Inflammatory macrophage (primary cell): ENCODE results near the gene CDC27.
"Not testable (repeated sequence)": the region's sequence is repeated elsewhere in the genome, so short reads cannot be mapped to it uniquely, and the experiment has no call there.

ENCODE experiments used
- DNase-seq, 2 donors: peaks; one replicate each; pipeline ENCODE4 v3.0.0-alpha.2; 2020 to 2022

Gene CDC27

DNA sequence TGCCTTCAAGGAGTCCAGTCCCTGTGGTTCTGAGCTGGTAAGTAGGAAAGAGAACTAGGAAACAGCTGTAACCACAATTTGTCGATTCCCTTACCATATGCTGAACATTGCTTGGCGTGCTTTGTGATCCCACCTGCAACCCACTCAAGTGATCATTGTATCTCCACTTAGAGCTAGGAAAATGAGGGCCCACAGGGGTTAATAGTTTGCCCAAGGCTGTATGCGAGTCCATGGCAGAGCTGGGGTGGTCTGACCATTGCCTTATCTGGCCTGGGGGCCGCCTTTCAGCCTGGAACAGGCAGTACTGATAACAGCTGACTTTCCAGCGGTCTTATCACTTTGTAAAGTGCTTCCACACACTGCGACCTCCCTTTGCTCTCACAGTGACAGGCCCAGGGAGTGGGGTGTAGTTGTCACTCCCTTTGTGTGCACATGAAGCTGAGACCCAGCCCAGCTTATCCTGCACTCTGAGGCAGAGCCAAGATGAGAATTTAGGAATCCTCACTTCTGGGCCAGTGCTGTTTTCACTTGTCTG, 29.9 kb upstream of the CDC27 start:
- DNase-seq: no peak

DNA sequence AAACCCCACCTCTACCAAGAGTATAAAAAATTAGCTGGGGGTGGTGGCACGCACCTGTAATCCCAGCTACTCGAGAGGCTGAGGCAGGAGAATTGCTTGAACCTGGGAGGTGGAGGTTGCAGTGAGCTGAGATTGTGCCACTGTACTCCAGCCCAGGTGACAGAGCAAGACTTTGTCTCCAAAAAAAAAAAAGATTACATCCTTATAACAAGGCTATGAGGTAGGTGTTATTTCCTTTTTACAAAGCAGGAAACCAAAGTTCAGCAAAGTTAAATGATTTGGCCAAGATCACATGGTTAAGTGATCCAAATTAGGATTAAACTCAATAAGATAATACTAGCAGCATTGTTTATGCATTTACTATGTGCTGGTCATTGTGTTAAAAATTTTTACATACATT, 28.2 kb upstream of the CDC27 start:
- not testable (repeated sequence) for DNase-seq

DNA sequence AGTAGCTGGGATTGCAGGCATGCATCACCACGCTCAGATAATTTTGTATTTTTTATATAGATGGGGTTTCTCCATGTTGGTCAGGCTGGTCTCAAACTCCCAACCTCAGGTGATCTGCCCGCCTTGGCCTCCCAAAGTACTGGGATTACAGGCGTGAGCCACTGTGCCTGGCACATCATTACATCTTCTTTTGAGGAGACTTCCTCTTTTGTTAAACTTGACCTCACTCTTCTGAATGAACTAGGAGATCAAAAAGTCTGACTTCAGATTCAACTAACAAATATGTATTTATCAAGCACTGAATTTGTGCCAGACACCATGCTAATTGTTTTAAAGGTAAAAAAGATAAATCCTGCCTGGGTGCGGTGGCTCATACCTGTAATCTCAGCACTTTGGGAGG, 27.7 kb upstream of the CDC27 start:
- DNase-seq: not testable (repeated sequence)

DNA sequence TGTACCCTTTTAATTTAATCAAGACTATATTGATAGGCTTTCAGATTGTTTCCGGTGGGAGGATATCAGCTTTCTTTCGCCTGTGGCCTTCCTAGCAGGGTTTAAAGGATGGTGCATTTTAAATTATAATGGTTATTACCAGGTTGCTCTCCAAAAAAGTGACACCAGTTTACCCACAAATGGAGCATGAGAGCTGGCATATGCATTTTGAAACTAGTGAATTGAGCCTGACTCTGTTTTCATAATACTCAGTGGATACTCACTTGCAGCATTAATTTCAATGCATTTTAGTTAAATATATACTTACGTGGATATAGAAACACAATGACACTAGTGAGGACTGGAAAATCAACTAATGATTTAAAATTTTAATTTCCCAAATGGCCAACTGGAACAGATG, 25.8 kb upstream of the CDC27 start:
- DNase-seq: no peak

DNA sequence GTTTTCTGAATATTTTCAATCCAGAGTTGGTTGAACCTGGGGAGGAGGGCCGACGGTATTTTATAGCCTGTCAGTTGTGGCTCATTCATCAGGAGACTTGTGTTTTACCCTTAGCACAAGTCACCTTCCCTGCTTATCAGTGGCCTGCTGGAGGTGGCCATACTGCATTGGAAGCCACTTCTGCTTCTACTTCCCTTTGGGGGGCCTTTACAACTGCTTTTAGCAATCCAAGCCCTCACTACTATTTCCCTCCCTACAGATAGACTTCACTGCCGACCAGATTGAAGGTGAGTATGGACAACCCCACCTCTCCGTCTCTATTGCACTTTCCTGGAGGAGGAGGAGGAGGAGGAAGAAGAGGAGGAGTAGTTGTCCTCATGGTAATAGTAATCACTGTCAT, 24.4 kb upstream of the CDC27 start:
- DNase-seq: no peak

DNA sequence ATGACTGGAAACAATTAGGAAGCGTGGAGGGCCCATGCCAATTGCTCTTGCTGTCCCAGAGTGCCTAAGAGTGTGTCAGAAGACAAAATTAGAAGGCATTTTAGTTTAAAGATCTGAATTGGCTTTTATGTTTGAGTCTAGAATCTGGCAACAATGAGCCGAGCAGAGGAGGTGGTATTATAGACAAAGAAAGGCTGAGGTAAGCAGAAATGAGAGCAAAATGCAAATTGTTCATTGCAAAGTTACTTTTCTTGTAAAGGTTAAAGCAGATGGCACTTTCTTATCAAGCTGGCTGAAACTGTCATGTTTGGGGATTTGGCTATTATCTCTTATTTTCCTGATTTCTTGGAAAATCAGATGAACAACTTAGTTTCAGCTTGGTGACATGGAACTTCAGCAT, 23.4 kb upstream of the CDC27 start:
- DNase-seq: no peak

DNA sequence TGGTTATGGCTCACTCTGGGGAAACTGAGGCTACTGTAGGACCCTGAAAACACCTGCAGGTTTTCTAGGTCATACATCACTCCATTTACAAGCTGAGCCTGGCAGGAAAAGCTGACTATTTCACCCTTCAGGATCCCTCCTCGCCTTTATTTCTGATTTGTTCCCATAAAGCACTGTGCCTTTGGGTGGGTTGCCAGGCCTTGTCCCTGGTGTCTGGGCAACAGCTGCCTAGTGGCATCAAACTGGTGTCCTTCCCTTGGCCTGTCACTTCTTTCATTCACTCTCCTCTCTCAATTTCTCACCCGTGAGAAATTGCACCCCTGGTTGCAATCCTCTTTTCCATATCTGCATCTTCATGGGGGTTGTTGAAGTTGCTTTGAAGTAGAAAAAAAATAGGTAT, 21.7 kb upstream of the CDC27 start:
- no peak for DNase-seq

DNA sequence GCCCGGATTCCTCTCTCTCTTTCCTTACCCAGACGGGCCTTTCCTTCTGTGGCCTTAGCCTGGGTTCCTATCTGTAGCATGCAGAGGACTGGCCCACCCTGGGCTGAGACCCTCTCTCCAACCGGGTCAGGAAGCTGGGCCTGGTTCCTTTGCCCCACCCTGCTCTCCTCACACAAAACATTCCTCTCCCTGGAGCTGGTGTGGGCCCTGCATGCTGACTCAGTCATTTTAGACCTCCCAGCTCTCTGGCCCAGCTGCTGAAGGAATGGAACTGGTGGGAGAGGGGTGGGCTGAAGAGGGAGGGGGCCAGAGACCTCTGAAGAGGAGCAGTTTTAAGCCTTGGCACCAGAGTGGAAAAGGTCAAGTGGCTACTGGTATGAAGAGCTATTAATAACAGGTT, 21.0 kb upstream of the CDC27 start:
- no peak for DNase-seq

DNA sequence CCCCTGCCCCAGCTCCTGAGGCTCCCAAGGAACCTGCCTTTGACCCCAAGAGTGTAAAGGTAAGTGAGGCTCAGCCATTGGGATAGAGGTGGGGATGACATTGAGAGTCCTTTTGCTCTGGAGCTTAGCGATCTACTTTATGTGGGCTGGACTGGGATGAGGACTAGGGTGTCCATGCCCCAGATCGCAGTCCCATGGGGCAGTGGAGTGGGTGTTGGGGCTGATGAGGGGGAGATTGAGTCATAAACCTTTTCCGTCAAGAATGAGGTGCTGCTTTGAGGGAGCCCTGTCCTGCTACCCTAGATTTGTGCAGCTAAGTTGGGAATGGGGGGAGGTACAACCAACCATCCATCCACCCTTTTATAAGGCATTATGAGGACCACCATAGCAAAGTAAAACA, 20.4 kb upstream of the CDC27 start:
- no peak for DNase-seq

DNA sequence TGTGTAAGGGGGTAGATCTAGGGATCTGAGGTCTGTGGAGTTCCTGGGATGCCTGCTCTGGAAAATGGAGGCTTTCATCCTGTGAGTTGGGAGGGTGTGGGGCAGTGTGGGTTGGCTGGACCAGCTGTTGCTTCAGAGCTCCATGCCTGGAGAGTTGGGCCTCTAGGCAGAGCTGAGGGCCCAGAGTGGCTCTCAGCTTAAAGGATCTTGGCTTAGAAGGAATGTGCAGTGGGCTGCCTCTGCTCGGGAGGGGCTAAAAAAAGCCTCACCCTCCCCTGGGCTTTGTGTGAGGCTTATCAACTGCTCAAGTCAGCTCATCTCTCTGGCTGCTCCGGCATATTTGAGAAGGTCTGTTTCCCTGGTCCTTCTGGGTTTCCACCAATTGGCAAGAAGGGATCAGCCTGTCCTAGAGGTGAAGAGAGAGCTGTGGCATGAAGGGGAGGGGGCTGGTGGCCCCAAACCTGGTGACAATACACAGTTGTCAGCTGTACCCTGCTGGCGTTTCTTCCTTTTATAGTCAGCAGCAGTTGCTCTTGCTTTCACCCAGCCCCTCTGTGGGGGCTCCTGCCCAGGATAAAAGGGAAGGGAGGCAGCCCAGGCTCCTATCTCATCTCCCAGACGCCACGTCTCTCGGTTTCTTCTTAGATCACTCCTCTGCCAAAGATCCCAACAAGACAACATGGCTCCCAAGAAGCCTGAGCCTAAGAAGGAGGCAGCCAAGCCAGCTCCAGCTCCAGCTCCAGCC, 19.8 kb upstream of the CDC27 start, which contains the start of gene MYL4:
TSS of gene MYL4 (plus strand) at position 605 of the 745 bp plus-strand sequence. CDS start at position 680, 75 bp downstream.
- DNase-seq: no peak

DNA sequence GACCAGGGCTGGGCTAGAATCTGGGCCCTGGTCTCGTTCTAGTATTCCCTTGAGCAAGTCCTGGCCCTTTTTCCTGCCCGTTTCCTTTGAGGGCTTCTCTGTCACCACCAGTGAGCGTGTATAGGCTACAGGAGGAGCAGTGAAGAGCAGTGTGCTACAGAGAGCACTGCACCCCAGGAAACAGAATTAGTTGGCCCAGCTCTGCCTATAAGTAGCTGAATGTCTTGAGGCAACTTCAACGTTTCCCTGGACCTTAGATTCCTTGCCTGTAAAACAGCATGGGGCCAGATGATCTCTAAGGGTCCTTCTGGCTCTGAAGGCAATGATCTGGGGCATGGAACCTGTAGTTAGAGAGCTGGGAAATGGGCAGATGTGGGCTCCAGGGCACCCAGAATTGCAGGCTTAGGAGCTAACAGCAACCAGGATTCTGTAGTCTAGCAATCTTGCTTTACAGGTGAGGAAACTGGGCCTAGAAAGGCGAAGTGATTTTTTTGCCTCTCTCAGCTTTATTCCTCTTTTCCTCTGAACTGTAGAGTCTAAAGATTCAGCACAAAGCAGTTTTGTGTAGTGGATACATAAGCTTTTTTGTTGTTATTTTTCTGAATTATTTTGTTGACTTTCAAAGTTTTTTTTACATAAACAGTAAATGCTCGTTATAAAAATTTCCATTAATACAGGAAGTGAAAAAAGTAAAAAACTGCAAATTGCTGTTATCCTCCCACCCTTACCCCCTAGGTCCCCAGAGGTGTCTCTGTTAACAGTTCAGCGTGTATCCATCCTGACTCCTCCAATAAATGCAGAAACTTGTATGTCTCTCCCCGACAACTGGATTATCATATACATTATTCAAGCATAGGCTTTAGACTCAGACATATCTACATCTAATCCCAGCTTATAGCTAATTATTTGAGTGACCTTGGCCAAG, 18.3 kb upstream of the CDC27 start:
- no peak for DNase-seq

DNA sequence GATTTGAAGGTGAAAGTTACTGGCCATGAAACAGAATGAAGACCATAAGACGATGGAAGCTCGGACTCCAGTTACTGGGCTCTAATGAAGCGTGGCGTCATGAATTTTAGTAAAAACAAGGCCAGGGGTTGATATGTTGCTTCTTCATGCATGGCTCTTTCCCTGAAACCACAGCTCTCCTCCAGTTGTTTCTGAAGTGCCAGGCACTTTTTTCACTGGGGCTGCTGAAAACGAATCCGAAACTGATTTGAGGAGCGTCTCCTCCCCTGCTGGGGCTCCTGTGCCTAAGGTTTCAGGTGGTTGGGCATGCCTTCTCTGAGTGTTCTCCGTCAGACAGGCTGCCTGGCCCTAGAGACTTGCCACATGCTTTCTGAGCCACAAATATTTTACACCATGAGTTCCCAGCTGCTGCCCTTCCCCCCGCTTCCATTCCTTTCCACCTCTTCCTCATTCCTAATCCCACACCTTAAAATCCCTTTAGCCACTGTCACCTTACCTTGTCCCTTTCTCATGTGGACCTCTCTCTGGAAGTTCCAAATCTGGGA, 16.4 kb upstream of the CDC27 start:
- DNase-seq: no peak

DNA sequence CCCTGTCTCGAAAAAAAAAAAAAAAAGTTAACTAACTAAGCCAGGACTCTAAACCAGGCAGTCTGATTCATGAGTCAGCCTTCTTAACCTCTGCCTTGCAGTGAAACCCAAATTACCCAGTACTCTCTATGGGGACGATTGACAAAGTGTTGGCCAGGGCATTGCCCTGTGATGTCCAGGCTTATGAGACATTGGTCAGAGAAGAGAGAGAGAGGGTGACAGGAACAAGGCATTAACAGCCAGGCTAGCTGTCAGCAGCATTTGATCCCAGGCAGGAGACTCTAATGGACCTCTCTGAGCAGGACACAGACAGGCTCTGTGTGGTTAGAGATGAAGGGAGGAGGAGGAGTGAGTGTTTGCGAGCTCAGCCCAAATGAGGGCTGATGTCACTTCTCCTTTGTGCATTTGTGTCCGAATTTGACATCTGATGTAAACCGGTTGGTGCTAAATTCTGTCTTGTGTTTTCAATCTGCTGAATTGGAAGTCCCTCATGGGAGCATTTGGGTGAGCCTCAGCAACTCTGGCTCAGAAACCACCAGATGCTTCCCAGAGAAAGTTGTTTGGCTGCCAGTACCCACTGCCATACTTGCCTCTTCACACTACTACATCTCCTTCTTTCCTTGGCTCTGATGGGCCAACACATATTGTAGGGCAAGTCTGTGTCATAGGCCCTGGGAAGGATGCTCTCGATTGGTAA, 15.8 kb upstream of the CDC27 start:
- DNase-seq: peak; percentile 61 to 77

DNA sequence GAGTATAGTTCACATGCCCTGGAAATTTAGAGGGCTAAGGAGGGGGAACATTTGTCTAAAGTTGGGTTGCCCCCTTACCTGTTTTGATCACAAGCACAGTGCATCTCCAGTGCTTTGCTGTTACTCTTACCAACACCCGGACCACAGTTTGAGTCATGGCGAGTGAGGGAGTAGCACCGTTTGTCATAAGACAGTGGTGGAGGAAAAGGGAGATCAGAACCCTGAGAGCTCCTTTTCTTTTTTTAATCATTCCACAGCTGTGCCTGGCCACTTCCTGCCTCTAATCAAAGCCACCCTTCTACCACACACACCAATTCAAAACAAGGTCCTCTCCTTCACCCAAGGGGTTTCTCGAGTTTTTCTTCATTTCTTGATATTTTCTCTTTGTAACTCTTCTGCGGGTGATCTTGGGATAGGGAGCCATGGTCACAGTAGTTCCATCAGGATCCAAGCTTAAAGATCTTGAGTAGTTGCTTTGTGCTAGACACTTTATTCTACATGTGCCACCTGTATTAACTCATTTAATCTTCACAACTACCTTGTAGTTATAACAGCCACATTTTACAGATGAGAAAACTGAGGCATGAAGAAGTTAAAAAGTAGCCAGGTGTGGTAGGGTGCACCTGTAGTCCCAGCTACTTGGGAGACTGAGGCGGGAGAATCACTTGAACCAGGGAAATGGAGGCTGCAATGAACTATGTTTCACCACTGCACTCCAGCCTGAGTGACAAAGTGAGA, 15.1 kb upstream of the CDC27 start:
- DNase-seq: no peak

DNA sequence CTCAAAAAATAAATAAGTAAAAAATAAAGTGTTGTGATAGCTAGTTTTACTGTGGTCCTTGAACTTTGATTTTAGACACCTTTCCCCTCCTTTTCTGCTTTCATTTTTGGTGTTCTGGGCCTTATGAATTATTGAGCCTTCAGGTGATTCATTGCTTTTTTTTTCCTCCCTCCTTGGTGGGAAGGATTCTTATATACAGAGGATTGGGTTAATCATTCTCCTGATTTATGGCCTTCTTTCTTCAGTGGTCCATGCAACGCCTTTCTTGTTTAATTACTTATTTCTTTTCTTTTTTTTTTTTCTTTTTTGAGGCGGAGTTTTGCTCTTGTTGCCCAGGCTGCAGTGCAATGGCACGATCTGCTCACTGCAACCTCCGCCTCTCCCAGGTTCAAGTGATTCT, 12.1 kb upstream of the CDC27 start:
- DNase-seq: no peak

DNA sequence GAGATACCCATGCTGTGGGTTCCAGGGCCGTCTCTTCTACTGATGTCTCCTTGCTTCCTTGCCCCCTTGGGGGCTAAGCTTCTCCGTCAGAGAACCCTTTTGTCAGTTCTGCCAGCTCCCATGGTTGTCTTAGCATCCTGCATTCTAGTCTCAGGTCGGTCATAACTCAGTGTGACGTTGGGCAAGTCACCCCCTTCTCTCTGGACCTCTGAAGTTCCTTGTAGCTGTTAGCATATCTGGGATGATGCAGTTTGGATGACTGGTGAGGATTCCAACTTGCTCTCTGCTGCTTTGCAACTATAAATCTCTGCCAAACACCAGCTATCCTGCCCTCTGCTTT, 11.2 kb upstream of the CDC27 start:
- peak in 1 of 2 donors; percentile 44 for DNase-seq

DNA sequence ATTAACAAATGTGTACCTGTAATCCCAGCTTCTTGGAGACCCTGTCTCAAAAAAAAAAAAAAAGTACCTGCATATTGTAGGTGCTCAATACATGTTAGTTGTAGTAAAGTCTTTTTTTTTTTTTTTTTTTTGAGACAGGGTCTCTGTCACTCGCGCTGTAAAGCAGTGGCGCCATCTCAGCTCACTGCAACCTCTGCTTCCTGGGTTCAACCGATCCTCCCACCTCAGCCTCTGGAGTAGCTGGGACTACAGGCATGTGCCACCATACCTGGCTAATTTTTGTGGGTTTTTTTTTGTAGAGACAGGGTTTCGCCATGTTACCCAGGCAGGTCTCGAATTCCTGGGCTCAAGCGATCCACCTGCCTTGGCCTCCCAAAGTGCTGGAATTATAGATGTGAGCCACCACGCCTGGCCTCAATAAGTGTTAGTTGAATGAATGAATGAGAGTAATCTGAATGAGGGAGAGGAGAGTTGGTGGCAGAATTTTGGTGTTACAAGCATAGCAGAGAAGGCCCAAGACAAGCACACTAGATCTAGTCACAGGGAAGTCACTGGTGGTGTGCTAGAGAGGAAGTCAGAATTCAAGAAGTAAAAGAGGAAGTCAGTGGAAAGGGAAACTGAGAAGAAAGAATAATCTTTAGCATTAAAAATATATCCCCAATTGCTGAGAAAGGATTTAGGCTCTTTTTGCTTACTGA, 10.7 kb upstream of the CDC27 start:
- DNase-seq: peak; percentile 72 to 81

DNA sequence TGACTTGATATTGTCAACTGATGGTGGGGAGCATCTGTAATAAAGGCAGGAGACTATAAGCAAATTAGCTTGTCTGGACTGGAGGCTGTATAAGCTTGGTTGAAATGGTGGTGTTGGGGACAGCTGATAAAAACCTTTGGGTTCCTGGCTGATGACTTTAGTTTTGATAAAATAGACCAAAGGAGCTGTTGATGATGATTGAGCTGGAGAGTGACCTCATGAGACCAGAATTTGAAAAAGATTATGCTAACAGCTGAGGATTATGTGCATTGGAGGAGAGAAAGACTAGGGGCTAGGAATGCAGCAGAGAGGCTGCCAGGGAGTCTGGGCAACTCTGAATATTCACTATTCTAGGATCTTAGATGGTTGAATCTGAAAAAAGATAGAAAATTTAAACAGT, 8.7 kb upstream of the CDC27 start:
- DNase-seq: no peak

DNA sequence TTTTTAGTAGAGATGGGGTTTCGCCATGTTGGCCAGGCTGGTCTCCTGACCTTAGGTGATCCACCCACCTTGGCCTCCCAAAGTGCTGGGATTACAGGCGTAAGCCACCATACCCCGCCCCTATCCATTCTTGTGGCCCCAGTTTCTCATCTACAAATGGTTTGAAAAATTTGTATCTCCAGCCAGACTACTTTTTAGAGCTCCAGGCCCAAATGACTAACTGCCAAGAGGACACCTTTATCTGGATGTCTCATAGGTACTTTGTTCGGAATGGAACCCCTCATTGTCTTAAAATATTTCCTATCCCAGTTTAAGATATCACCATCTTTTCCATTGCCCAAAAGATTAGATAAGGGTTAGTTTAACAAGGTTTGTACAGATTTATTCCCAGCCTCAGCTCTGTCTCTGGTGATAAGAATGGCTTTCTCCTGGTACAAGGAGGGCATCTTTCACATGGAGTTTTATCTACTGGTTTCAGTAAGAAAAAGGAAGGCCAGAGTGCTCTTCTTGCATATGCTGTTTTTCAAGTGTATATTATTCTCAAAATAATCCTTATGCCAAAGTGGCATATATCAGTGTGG, 4.9 kb upstream of the CDC27 start:
- no peak for DNase-seq

DNA sequence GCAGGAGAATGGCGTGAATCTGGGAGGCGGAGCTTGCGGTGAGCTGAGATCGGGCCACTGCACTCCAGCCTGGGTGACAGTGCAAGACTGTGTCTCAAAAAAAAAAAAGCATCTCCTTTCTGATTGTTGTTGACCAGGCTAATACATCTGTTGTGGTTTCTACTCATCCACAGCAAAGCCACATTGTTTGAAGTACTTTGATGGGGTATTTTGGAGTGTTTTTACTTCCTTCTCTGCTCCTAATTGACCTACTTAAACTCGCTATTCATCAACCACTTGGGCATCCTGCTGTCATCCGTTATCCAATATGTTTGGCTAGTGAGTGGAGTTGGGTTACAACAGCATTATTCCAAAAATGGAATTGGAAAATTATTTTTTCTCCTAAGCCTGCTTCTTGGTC, 3.5 kb upstream of the CDC27 start:
- no peak for DNase-seq

DNA sequence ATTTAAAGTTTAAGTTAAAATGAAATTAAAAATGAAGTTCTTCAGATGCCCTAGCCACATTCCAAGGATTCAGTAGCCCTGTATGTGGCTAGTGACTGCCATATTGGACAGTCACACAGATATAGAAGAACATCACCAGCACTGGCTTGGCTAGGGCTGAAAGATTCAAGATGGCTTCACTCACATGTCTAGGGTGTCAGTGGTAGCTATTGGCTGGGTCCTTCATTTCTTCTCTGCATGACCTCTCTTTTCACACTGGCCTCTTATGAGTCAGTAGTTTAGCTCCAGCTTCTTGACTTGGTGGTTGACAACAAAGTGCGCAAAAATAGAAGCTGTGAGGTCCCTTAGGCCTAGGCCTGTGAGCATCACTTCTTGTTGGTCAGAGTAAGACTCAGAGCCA, 1.7 kb upstream of the CDC27 start:
- no peak for DNase-seq
